Renal cortex interstitium (tissue), 11 donors: Measurements from ENCODE around the gene MAP4K4. TPM values are rescaled to one million over a fixed set of nuclear protein-coding genes. Genes with fewer than 3 reads are reported as not detected.

ENCODE experiments used
- DNase-seq, 11 donors: peaks; one replicate each; pipeline ENCODE4 v3.0.0-alpha.2; 2013; ENCODE audit warnings: low read depth in 9 of 11, low spot score in 4 of 11; ENCODE audit errors: extremely low read depth in 1 of 11
- polyA plus RNA-seq, 3 donors: library from polyadenylated mRNA; unstranded; fragments of 120-200 nt; gene quantifications; one replicate each; pipeline ENCODE4 v1.2.1, GENCODE V29; 2013; ENCODE audit not compliant: insufficient read length in 3 of 3

MAP4K4 gene
- polyA plus RNA-seq, 3 donors = 73.1 to 86.2 (median 80.4) TPM

GRCh38 chr2:101842471-101842870, 145.0 kb downstream of the MAP4K4 start:
- DNase-seq = no peak

DNA sequence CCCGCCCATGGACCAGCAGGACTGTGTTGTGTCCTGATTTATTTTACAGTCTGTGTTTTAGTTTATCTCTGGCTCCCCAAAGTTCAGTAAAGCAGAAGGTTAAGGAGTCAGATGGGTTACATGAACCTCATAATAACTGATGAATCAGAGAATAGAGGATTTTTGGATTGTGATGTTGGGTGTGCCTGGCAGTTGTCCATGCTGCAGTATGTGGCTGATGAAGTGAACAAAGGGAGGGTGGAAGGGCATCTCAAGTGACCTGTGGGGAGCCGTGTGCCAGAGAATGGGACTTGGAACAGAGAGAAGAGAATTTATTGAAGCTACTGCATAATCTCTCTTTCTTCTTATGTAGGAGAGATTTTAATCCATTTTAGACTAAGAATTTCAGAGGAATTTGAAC, 145.5 kb downstream of the MAP4K4 start:
- no peak for DNase-seq

GRCh38 chr2:101843471-101843870, 146.0 kb downstream of the MAP4K4 start:
- DNase-seq = no peak

GRCh38 chr2:101844055-101844635, 146.6 kb downstream of the MAP4K4 start:
- no peak for DNase-seq

DNA sequence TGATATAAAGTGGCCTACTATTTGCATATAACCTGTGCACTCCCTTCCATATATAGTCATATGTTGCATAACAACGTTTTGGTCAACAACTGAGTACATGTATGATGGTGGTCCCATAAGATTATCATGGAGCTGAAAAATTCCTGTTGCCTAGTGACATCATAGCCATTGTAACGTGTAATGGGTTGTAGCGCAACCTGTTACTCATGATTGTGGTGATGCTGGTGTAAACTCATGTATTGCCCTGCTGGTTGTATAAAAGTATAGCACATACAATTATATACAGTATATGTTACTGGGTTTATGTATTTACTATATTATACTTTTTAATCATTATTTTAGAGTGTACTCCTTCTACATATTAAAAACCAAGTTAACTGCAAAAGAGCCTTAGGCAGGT, 149.5 kb downstream of the MAP4K4 start:
- no peak for DNase-seq

- DNase-seq = no peak
Measured at GRCh38 chr2:101847661-101848339, 150.3 kb downstream of the MAP4K4 start.

- DNase-seq = no peak
Measured at GRCh38 chr2:101848769-101849410, 151.4 kb downstream of the MAP4K4 start.

- DNase-seq = no peak
Measured at GRCh38 chr2:101850450-101850849, 152.9 kb downstream of the MAP4K4 start.

DNA sequence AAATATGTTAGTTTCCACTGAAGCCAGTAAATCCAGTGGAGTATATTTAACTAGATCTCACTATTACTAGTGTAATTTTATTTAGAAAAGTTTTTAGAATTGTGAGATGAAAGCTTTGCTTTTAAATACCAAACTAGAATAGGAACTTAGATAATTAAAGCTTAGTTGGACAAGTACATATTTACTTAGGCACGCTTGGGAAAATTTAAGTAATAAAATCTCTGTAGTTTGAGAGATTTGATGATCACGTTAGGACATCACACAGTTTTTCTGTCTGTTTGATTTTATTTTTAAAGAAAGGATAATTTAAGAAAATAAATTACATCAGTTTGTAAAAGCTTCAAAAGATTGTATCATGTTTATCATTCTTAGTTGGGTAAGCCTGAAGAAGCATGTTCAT, 153.5 kb downstream of the MAP4K4 start:
- no peak for DNase-seq

- no peak for DNase-seq
Measured at GRCh38 chr2:101852824-101853223, 155.3 kb downstream of the MAP4K4 start.

GRCh38 chr2:101854877-101855276, 157.4 kb downstream of the MAP4K4 start:
- DNase-seq = peak in 1 of 11 donors; percentile 24

DNA sequence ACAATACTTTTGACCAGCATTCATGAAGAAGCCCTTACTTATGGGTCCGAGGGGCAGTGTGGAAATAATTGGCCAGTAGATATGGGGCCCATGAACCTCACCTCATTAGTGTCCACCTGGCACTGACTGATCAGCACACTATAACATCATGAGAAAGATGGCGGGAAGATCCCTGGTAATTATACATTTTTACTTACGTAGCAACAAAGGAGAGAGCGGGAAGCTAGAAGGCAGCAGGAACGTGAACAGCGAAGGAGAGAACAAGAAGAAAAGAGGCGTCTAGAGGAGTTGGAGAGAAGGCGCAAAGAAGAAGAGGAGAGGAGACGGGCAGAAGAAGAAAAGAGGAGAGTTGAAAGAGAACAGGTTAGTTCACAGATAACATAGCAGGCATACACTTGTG, 158.3 kb downstream of the MAP4K4 start:
- DNase-seq = no peak

- DNase-seq = no peak
Measured at GRCh38 chr2:101858246-101858645, 160.7 kb downstream of the MAP4K4 start.

DNA sequence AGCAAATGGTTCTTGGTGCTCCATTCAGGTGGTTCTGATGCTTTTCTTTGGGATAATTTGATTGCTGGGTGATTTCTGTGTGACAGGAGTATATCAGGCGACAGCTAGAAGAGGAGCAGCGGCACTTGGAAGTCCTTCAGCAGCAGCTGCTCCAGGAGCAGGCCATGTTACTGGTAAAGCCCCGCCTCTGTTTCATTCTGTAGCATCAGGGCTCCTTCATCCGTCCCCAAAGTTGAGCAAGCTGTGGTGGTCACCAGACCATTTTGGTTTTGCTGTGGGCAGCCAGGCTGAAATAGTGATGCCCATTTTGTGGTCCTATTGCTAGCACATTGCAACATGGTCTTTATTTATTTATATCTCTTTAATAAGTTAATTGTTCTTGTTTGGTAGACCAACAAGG, 161.4 kb downstream of the MAP4K4 start:
- no peak for DNase-seq

- no peak for DNase-seq
Measured at GRCh38 chr2:101859604-101860003, 162.1 kb downstream of the MAP4K4 start.

- no peak for DNase-seq
Measured at GRCh38 chr2:101860157-101860556, 162.7 kb downstream of the MAP4K4 start.

DNA sequence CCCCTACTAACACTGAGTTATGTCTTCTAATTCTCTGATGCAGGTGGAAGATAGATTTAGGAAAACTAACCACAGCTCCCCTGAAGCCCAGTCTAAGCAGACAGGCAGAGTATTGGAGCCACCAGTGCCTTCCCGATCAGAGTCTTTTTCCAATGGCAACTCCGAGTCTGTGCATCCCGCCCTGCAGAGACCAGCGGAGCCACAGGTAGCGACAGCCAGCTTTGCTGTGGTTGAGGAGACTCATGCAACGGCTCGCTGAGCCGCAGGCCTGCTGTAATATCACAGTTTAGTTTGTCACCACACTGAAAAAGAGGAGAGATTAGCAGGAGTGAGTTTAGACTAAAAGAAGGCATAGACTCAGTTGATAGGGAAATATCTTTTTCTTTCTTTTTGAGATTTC, 163.3 kb downstream of the MAP4K4 start:
- DNase-seq = no peak

DNA sequence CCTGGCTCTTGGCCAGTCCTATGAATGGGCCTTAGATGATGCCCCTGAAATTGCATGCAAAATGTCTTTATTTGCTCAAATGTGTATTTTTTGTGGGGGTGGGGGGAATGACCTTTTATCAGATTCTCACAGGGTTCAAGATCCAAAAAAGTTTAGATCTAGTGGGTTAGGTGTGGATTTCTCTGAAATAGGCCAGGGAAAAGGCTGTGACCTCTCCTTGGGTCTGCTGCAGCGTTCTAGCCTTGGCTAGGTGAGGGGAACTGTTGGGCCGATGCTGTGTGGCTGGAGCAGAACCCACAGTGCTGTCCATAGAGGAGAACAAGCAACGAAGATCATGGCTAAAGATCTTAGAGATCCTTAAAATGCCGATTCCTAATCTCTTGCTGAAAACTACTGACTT, 163.9 kb downstream of the MAP4K4 start:
- DNase-seq = no peak

GRCh38 chr2:101863534-101863933, 166.0 kb downstream of the MAP4K4 start:
- DNase-seq = no peak

- DNase-seq = no peak
Measured at GRCh38 chr2:101864426-101864825, 166.9 kb downstream of the MAP4K4 start.

DNA sequence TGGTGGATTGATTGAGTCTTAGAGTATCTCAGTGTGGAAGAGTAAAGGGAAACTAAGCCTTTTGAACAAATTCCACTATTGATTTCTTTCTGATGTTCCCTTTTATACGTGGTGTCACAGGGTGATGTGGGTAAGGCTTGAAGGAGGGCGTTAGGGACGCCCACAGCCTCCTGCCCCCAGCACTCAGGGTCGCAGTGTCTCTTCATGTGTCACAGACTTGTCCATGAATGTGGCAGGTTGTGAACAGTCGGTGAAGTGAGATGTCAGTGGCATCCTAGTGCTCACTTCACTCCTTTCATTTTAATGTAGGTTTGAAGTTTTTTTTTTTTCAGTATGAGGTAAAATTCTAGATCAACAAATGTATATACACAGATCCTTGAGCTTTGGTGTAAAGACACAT, 171.0 kb downstream of the MAP4K4 start:
- DNase-seq = no peak
